Gastrocnemius medialis (tissue), 4 donors: Measurements from ENCODE around the gene ADCY7.

Experiments used
- POLR2A ChIP-seq, 2 donors: fragments of 450-650 bp; IDR thresholded peaks; one replicate each; pipeline ENCODE4 v1.6.1; 2017; ENCODE audit warnings: antibody characterized with exemption in 2 of 2, mild to moderate bottlenecking in 2 of 2, moderate library complexity in 2 of 2
- TF ChIP-seq, protein P1 (sequence below), 5 experiments: fragments of 450-650 bp in 3 of 5; fragments of 200-600 bp in 2 of 5; sonication (generic) in 2 of 5; IDR thresholded peaks in 4 of 5; conservative IDR thresholded peaks in 1 of 5; 1 replicate in 4 of 5; 2 replicates in 1 of 5; pipeline ENCODE4 v1.5.1; 2016 to 2019; ENCODE audit warnings: antibody characterized with exemption in 5 of 5, mild to moderate bottlenecking in 3 of 5, moderate library complexity in 3 of 5

DNA sequence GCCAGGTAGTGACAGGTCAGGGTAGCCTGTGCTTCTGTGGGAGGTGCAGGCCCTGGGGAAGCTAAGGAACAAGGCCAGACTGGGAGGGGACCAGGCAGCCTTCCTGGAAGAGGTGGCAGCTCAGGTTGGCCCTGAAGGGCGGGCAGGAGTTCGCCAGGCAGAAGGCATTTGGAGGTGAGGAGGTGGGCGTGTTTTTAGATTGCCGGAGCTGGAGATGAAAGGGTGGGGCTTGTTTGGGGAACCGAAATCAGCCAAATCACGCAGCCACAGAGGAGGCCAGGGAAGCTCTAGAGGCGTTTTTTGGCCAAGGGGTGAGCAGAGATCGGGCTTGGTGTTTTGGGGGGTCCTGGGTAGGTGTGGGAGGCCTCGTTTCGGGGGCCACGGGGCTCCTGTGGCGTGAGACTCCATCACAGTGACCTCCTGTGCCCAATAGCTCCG, 7.6 kb downstream of the ADCY7 start:
- TF ChIP-seq, protein P1, sequence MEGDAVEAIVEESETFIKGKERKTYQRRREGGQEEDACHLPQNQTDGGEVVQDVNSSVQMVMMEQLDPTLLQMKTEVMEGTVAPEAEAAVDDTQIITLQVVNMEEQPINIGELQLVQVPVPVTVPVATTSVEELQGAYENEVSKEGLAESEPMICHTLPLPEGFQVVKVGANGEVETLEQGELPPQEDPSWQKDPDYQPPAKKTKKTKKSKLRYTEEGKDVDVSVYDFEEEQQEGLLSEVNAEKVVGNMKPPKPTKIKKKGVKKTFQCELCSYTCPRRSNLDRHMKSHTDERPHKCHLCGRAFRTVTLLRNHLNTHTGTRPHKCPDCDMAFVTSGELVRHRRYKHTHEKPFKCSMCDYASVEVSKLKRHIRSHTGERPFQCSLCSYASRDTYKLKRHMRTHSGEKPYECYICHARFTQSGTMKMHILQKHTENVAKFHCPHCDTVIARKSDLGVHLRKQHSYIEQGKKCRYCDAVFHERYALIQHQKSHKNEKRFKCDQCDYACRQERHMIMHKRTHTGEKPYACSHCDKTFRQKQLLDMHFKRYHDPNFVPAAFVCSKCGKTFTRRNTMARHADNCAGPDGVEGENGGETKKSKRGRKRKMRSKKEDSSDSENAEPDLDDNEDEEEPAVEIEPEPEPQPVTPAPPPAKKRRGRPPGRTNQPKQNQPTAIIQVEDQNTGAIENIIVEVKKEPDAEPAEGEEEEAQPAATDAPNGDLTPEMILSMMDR (IDR thresholded peaks at IDR 0.05 in 4 of 5, conservative IDR thresholded peaks at IDR 0.05 in 1 of 5): no peak
- no peak for TF ChIP-seq POLR2A (IDR thresholded peaks at IDR 0.05)
